SK-MEL-5 (cell line): ENCODE data around the gene LDHAL6A. TPM values are rescaled to one million over a fixed set of nuclear protein-coding genes. Genes with fewer than 3 reads are reported as not detected.

ENCODE experiments used
- DNase-seq: peaks from one replicate; pipeline ENCODE4 v3.0.0-alpha.2; 2016; ENCODE audit warnings: low read depth, low spot score
- in situ Hi-C: cut with HindIII; loops from 2 replicates; pipeline ENCODE4 v1.10.0; 2016; ENCODE audit warnings: low sequenced_read_pairs, high pct_unique_total_duplicates, low pct_unique_long_range_greater_than_20kb
- total RNA-seq: library from RNA; depleted of rRNA; stranded (reverse); fragments of >200 nt; shearing (Covaris generic); gene quantifications from 2 replicates; pipeline ENCODE4 v1.2.3, GENCODE V29; 2014

Gene LDHAL6A
- total RNA-seq, 1 experiment from 2014 or later: not detected

GRCh38 chr11:18472587-18472986 is 16.9 kb downstream of the LDHAL6A start:
- DNase-seq: no peak
- in situ Hi-C loops: no loop called here

- no peak for DNase-seq
- in situ Hi-C loops: no loop called here
Measured at GRCh38 chr11:18479063-18479462, 23.4 kb downstream of the LDHAL6A start.

DNA sequence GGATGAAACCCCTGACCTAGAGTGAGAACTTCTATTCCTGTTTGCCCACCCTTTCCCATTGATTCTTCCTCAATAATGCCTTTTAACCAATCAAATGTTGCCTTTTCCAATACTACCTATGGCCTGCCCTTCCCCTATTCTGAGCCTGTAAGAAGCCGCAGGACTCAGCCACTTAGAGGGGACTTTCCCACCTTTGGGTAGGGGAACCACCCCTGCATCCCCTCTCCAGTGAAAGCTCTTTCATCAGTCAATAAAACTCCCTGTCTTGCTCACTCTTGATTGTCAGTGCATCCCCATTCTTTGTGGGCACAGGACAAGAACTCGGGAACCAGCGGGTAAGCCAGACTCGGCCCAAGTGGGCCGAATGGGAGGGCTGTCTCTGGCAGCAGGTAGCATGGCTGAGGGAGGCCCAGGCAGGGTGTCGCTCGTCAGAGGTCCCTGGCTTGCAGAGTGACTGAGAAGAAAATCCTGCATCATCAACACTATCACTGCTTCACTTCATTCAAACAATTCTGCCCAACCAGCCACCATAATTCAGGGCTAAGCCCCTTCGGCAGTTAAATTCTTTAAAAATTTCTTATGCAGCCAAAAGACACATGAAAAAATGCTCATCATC is 30.4 kb downstream of the LDHAL6A start:
- DNase-seq: no peak

GRCh38 chr11:18490319-18490718 is 34.7 kb downstream of the LDHAL6A start:
- in situ Hi-C loops: no loop called here
- peak; percentile 42 for DNase-seq

More for the DNA sequence above, 30.4 kb downstream of the LDHAL6A start:
- in situ Hi-C loops: no loop called here

DNA sequence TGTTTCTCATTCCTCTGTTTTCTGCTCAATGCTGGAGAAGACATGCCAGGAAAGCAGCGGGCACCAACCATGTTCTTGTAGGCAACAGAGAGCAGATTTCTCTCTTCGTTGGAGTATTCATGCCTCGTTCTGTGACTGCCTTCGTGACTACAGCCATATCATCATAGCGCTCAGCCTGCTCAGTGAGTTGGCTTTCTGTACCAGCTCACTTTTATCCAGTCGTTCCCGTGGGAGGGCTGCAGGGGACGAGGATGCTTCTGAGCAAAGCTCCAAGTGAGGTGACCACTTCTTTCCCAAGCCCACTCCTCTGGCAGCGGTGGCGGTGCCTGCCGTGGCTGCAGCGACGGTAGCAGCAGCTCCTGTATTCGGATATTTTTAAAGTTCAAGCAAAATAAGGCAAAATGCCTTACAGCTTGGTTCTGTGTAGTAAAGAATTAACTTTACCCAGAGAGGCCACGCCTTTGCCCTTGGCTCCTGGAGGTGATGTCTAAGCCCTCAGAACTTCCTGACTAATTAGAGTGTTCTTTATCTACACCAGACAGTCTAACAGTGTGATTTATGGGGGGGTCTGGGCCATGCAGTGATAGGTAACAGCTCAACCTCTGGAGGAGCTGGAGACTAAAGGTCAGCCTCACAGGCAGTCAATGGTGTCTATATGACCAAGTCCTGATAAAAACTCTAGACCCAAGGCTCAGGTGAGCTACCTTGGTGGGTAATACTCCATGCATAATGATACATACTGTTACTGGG is 35.3 kb downstream of the LDHAL6A start:
- no peak for DNase-seq
- in situ Hi-C loops: no loop called here

- in situ Hi-C loops: no loop called here
- DNase-seq: no peak
Measured at GRCh38 chr11:18491924-18492323, 36.3 kb downstream of the LDHAL6A start.

- in situ Hi-C loops: no loop called here
- DNase-seq: peak; percentile 7
Measured at GRCh38 chr11:18492888-18493287, 37.2 kb downstream of the LDHAL6A start.

- no peak for DNase-seq
- in situ Hi-C loops: no loop called here
Measured at GRCh38 chr11:18493310-18493709, 37.7 kb downstream of the LDHAL6A start.

GRCh38 chr11:18495271-18495670 is 39.6 kb downstream of the LDHAL6A start:
- no peak for DNase-seq
- in situ Hi-C loops: no loop called here

- in situ Hi-C loops: no loop called here
- no peak for DNase-seq
Measured at GRCh38 chr11:18495703-18496102, 40.0 kb downstream of the LDHAL6A start.

DNA sequence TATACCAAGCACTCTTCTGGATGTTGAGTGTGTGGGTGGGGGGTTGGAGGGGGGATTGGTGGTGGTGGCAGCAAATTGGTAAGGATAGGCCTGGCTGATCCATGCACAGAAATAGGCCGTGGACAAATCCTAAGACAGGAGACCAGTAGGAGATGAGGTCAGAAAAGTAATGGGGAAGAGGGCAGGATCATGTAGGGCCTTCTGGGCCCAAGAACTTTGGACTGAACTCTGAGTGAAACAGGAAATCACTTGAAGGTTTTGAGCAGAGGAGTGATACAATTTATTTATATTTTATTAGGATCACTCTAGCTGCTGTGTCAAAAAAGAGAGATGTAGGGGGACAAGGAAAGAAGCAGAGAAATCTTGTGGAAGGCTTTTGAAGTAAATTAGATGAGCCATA is 42.4 kb downstream of the LDHAL6A start:
- in situ Hi-C loops: no loop called here
- no peak for DNase-seq

DNA sequence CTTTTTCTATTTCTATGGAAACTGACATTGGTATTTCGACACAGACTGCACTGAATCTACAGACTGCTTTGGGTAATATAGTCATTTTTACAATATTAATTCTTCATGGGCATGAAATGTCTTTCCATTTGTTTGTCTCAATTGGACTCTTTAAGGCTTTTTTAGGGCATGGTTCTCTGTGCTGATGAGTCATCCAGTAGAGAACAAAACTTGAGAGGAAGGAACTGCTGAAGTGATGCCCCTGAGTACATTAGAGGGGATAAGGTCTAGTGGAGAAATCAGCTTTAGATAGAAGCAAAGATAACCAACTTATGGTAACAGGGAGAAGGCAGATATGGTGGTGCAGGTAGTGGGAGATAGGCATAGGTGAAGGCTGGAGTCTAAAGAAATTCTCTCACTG is 46.0 kb downstream of the LDHAL6A start:
- in situ Hi-C loops: no loop called here
- DNase-seq: no peak

DNA sequence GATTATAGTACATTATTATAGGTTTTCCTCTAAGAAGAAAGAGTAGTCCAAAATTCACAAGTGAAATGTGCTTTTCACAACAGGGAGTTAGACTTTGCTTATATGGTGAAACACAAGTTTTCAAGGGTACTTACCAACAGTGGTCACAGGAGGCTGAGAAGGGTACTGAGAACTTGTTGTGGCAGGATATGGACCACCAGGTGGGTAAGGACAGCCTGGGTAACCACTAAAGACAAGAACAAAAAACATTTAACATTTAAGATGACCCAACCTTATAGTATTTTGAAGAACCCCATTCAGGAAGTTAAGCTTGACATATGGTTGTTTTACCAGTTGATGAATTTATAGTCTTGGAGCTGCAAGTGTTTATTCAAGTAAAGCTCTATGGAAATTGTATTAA is 46.7 kb downstream of the LDHAL6A start:
- in situ Hi-C loops: no loop called here
- DNase-seq: no peak

DNA sequence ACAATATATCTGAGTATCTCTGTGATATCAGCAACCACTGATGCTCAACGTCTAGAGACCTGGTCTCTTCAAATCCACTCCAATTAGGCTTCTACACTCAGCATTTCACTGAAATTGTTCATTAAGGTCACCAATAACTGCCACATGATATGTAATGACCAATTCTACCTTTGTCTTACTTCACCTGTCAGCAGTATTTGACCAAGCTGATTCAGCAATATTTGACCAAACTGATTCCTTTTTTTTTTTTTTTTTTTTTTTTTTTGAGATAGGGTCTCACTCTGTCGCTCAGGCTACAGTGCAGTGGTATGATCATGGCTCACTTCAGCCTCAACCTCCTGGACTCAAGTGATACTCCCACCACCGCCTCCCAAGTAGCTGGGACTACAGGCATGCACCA is 65.5 kb downstream of the LDHAL6A start:
- no peak for DNase-seq
- in situ Hi-C loops: no loop called here

DNA sequence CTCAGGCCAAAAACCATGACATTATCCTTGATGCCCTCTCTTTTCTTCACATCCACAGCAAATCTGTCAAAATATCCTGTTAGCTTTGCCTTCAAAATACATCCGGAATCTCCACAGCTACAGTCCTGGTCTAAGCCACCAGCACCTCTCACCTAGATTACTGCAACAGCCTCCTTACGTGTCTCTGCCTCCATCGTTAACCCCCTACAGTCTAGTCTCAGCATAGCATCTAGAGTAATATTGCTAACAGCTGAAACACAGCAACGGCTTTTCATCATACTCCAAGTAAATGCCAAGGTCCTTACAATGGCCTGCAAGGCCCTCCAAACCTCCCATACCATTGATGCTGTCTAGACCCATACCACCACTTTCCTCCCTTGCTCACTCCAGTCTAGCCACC is 66.7 kb downstream of the LDHAL6A start:
- peak; percentile 57 for DNase-seq
- in situ Hi-C loops: no loop called here

DNA sequence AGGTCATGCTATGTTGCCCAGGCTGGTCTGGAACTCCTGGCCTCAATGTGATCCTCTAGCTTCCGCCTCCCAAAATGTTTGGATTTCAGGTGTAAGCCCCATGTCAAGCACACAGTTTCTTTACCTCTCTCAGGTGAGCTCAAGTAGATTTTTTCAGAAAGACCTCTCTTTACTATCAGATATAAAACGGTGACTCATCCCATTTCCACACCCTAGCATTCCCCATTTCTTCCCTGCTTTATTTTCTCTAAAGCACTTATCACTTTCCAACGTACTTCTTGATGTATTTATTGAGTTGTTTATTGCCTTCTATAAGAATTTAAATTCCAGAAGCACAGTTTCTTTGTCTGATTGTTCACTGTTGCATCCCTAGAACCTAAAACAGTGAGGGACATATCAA is 67.4 kb downstream of the LDHAL6A start:
- DNase-seq: no peak
- in situ Hi-C loops: no loop called here

DNA sequence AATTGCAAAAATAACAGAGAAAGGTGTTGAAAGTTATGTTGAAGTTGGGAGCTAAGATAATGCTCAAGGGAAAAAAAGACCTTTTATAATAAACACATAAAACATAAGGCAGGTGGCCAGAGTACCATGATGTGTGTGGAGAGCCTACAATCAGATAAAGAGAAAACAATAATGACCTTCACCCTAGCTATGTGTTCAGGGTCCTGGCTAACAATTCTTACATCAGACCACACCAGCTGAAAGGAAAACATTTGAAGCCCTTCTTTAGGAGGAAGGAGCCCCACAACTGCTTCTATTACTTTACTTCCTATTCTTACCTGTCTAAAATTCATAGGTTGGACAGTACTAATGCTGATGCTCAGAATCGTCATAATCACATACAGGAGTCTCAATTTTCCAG is 68.6 kb downstream of the LDHAL6A start:
- no peak for DNase-seq

DNA sequence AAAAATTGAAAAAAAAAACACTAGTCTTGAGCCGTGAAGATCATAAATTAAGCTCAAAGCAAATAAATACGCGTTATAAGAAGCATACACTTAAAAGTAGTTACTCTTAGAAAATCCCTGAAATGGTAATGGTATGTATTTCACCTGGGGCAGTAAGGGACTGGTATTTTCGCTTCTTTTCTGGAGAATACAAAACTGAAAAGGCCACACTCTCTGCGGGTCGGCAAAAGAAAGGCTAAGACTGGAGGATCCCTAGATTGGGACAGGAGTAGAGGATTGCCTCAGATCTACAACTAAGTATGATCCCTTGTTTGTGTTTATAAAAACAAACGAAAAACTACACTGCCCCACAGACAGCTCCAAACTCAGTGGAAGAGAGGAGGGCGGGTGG is 70.5 kb downstream of the LDHAL6A start:
- in situ Hi-C loops: no loop called here
- no peak for DNase-seq

More for the DNA sequence above, 68.6 kb downstream of the LDHAL6A start:
- in situ Hi-C loops: no loop called here

GRCh38 chr11:18526521-18527296 is 71.1 kb downstream of the LDHAL6A start, which contains the start of gene TSG101:
TSG101 (minus strand) TSS chr11:18526942; CDS start chr11:18526816, 126 bp downstream.
- DNase-seq: peak; percentile 96
- in situ Hi-C loops: no loop called here
